ENCODE data around the gene POU2AF1.

DNA sequence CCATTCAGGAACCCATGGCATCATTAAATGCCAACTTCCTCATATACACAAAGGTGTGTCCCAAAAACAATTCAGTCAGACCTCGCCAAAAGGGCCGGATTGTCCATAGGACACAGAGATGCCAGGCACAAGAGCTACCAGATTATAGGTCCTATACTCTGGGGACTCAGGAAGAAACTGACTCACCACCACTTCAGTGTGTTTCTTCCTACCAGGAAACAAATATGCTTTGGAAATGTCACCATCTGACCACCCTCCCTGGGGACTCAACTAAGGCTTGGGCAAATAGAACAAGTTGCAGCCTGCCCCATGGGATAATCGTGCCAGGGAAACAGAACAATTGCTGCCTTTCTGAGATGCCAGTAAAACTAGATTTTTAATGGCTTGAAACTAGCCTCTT is 69.0 kb downstream of the POU2AF1 start:
- TF ChIP-seq NFIC (IDR thresholded peaks at IDR 0.05) = no peak
- TF ChIP-seq CREB1 (IDR thresholded peaks at IDR 0.05; ENCODE audit: low read depth) = no peak
